GM12878 (cell line): Measurements from ENCODE around the gene MYBPC2. TPM values are rescaled to one million over a fixed set of nuclear protein-coding genes. Genes with fewer than 3 reads are reported as not detected.

Source experiments
- ASH2L ChIP-seq: fragments of 300-600, 200-600 bp; sonication (generic); IDR thresholded peaks from 2 replicates; pipeline ENCODE4 v1.6.1; 2017; ENCODE audit warnings: low read depth, mild to moderate bottlenecking, borderline replicate concordance
- ATF7 ChIP-seq: fragments of 450-650 bp; IDR thresholded peaks from 2 replicates; pipeline ENCODE4 v1.6.1; 2016; ENCODE audit warnings: low read depth, mild to moderate bottlenecking
- BACH1 ChIP-seq: fragments of 450-650 bp; IDR thresholded peaks from 2 replicates; pipeline ENCODE4 v1.6.1; 2017; ENCODE audit warnings: mild to moderate bottlenecking, borderline replicate concordance
- BHLHE40 ChIP-seq, 2 experiments: fragments of 450-650 bp in 1 of 2; IDR thresholded peaks; 2 replicates each; pipeline ENCODE4 v1.6.1; 2011 to 2017; ENCODE audit warnings: low read depth in 2 of 2, borderline replicate concordance in 1 of 2, improper control_type of control experiment in 1 of 2, low read length in 1 of 2, mild to moderate bottlenecking in 1 of 2
- CREB1 ChIP-seq: IDR thresholded peaks from 2 replicates; pipeline ENCODE4 v1.6.1; 2012; ENCODE audit warnings: low read depth, mild to moderate bottlenecking, inconsistent platforms
- CREM ChIP-seq: IDR thresholded peaks from 2 replicates; pipeline ENCODE4 v1.6.1; 2014; ENCODE audit warnings: antibody characterized with exemption, low read depth
- CTCF ChIP-seq, 3 experiments: IDR thresholded peaks in 2 of 3; conservative IDR thresholded peaks in 1 of 3; 2 replicates each; pipeline ENCODE4 v1.5.1; 2011; ENCODE audit warnings: low read depth in 3 of 3, low read length in 3 of 3, mild to moderate bottlenecking in 3 of 3, control low read depth in 2 of 3, moderate library complexity in 2 of 3, inconsistent platforms in 1 of 3, mixed read lengths in 1 of 3; ENCODE audit not compliant: control insufficient read depth in 2 of 3, insufficient read depth in 1 of 3; ENCODE audit errors: extremely low read depth in 1 of 3
- DPF2 ChIP-seq: fragments of 450-650 bp; IDR thresholded peaks from 2 replicates; pipeline ENCODE4 v1.6.1; 2017; ENCODE audit warnings: mild to moderate bottlenecking
- IKZF1 ChIP-seq: fragments of 450-650 bp; conservative IDR thresholded peaks from 2 replicates; pipeline ENCODE4 v1.6.1; 2017; ENCODE audit warnings: antibody characterized with exemption, mild to moderate bottlenecking
- IKZF2 ChIP-seq, 2 experiments: fragments of 450-650 bp; IDR thresholded peaks; 2 replicates each; pipeline ENCODE4 v1.6.1; 2017; ENCODE audit warnings: mild to moderate bottlenecking in 2 of 2, moderate library complexity in 2 of 2
- IRF4 ChIP-seq: IDR thresholded peaks from 2 replicates; pipeline ENCODE4 v1.6.1; 2011; ENCODE audit warnings: low read depth, low read length
- IRF5 ChIP-seq: fragments of 450-650 bp; IDR thresholded peaks from 2 replicates; pipeline ENCODE4 v1.6.1; 2017; ENCODE audit warnings: borderline replicate concordance
- LARP7 ChIP-seq: fragments of 450-650 bp; IDR thresholded peaks from 2 replicates; pipeline ENCODE4 v1.6.1; 2017; ENCODE audit warnings: mild to moderate bottlenecking
- MXI1 ChIP-seq: fragments of 150-350 bp; IDR thresholded peaks from 2 replicates; pipeline ENCODE4 v1.6.1; 2011; ENCODE audit warnings: low read depth, mild to moderate bottlenecking, inconsistent platforms, low read length, improper control_type of control experiment
- MYB ChIP-seq: fragments of 150-350 bp; IDR thresholded peaks from 2 replicates; pipeline ENCODE4 v1.6.1; 2014; ENCODE audit warnings: mild to moderate bottlenecking, low read depth, low read length, borderline replicate concordance
- PAX5 ChIP-seq: IDR thresholded peaks from 2 replicates; pipeline ENCODE4 v1.6.1; 2011; ENCODE audit warnings: low read depth, low read length, borderline replicate concordance
- POU2F2 ChIP-seq: IDR thresholded peaks from 3 replicates; pipeline ENCODE4 v1.6.1; 2011; ENCODE audit warnings: low read depth, mild to moderate bottlenecking, low read length, borderline replicate concordance
- RAD51 ChIP-seq: fragments of 450-650 bp; IDR thresholded peaks from 2 replicates; pipeline ENCODE4 v1.6.1; 2016; ENCODE audit warnings: moderate library complexity, mild to moderate bottlenecking, inconsistent platforms
- RBBP5 ChIP-seq: fragments of 200-600 bp; sonication (generic); conservative IDR thresholded peaks from 2 replicates; pipeline ENCODE4 v1.6.1; 2016
- RUNX3 ChIP-seq: IDR thresholded peaks from 2 replicates; pipeline ENCODE4 v1.6.1; 2012; ENCODE audit warnings: low read length, inconsistent platforms
- SMARCA5 ChIP-seq: fragments of 450-650 bp; IDR thresholded peaks from 2 replicates; pipeline ENCODE4 v1.6.1; 2017; ENCODE audit warnings: mild to moderate bottlenecking
- SPI1 ChIP-seq: IDR thresholded peaks from 2 replicates; pipeline ENCODE4 v1.6.1; 2011; ENCODE audit warnings: low read depth, mild to moderate bottlenecking, low read length, moderate library complexity, borderline replicate concordance; ENCODE audit not compliant: insufficient read depth
- TAF1 ChIP-seq: IDR thresholded peaks from 2 replicates; pipeline ENCODE4 v1.6.1; 2011; ENCODE audit warnings: mild to moderate bottlenecking, low read depth, low read length, borderline replicate concordance
- USF1 ChIP-seq: IDR thresholded peaks from 2 replicates; pipeline ENCODE4 v1.6.1; 2011; ENCODE audit warnings: borderline replicate concordance, low read depth, mild to moderate bottlenecking, moderate library complexity, mixed read lengths, low read length; ENCODE audit not compliant: insufficient read depth; ENCODE audit errors: extremely low read length
- YBX1 ChIP-seq: fragments of 450-650 bp; IDR thresholded peaks from 2 replicates; pipeline ENCODE4 v1.6.1; 2016; ENCODE audit warnings: antibody characterized with exemption
- YY1 ChIP-seq: IDR thresholded peaks from 2 replicates; pipeline ENCODE4 v1.6.1; 2011; ENCODE audit warnings: low read depth, mild to moderate bottlenecking, low read length
- polyA plus RNA-seq, 11 experiments: library from polyadenylated mRNA; depleted of rRNA in 4 of 11; unstranded in 6 of 11; stranded (reverse) in 5 of 11; fragments of >200 nt; fragmentation: Nextera tagmentation in 4 of 11; fragmentation: Illumina TruSeq in 1 of 11; extraction: Ambion mirVana in 4 of 11; extraction: Trizol in 1 of 11; gene quantifications; 1 replicate in 1 of 11; 2 replicates in 10 of 11; pipeline versions ENCODE4 v1.2.1 to v1.2.3, GENCODE V29; 2011 to 2016; ENCODE audit warnings: inconsistent platforms in 2 of 11, missing spikeins in 2 of 11, low read depth in 1 of 11
- total RNA-seq, 4 experiments: library from RNA; depleted of rRNA in 3 of 4; stranded (reverse); fragments of >200 nt in 3 of 4; fragmentation: Illumina TruSeq in 1 of 4; extraction: Trizol in 1 of 4; gene quantifications; 2 replicates each; pipeline versions ENCODE4 v1.2.1 to v1.2.3, GENCODE V29; 2013 to 2021

The MYBPC2 gene
- total and polyA plus RNA-seq, 10 of the 15 experiments (the other 5 are each of a cell fraction or from before 2014, with no cell fraction given) = 0.09 to 2.6 (median 0.61) TPM

- peak; percentile 35 to 43 (median 40); a peak in 5 of 6 replicates for TF ChIP-seq CTCF (IDR thresholded peaks at IDR 0.05 in 2 of 3, conservative IDR thresholded peaks at IDR 0.05 in 1 of 3; ENCODE audit: control insufficient read depth in 2 of 3, extremely low read depth in 1 of 3, insufficient read depth in 1 of 3, low read depth in 3 of 3, low read length in 3 of 3)
- peak; percentile 31; the same call in 1 of the 2 replicates for TF ChIP-seq SPI1
- TF ChIP-seq PAX5 = peak; percentile 6; the same call in 1 of the 2 replicates
- TF ChIP-seq IRF5 = no peak
- TF ChIP-seq IKZF2 (IDR thresholded peaks at IDR 0.05) = peak in 1 of 2 experiments; percentile 18; a peak in 1 of 4 replicates
- TF ChIP-seq YBX1 = no peak
- TF ChIP-seq ASH2L = peak; percentile 23; the same call in 1 of the 2 replicates
- TF ChIP-seq USF1 = peak; percentile 71
- TF ChIP-seq RAD51 = peak; percentile 91
- 0 out of 2 replicates have a peak, but pooled peaks have one; percentile 25 for TF ChIP-seq TAF1
- no peak for TF ChIP-seq LARP7
- TF ChIP-seq POU2F2 = 0 out of 3 replicates have a peak, but pooled peaks have one; percentile 37
- peak; percentile 97 to 98 for TF ChIP-seq BHLHE40 (IDR thresholded peaks at IDR 0.05; ENCODE audit: borderline replicate concordance in 1 of 2, low read depth in 2 of 2, low read length in 1 of 2)
- TF ChIP-seq IKZF1 = peak; percentile 60
- no peak; the same call in 1 of the 2 replicates for TF ChIP-seq MXI1
- peak; percentile 71 for TF ChIP-seq CREM
- peak; percentile 50; the same call in 1 of the 2 replicates for TF ChIP-seq RUNX3
- TF ChIP-seq ATF7 = peak; percentile 77
- peak; percentile 76 for TF ChIP-seq CREB1
- TF ChIP-seq BACH1 = no peak
- TF ChIP-seq SMARCA5 = no peak
- TF ChIP-seq DPF2 = peak; percentile 1; the same call in 1 of the 2 replicates
- no peak for TF ChIP-seq MYB
- 0 out of 2 replicates have a peak, but pooled peaks have one; percentile 10 for TF ChIP-seq IRF4
- TF ChIP-seq RBBP5 = no peak
- TF ChIP-seq YY1 = no peak
Observed at GRCh38 chr19:50460161-50460765, 27.6 kb downstream of the MYBPC2 start (continued).
